ENCODE data around the gene TP53TG3.
"Not testable (repeated sequence)": the region's sequence is repeated elsewhere in the genome, so short reads cannot be mapped to it uniquely, and the experiment has no call there.

The TP53TG3 gene, protein sequence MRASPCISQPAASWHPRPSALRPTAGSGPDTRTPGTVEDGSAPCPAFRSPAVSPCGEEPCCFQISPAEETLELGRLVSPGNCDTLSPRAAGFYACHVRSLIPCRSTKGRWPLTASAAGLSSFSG

DNA sequence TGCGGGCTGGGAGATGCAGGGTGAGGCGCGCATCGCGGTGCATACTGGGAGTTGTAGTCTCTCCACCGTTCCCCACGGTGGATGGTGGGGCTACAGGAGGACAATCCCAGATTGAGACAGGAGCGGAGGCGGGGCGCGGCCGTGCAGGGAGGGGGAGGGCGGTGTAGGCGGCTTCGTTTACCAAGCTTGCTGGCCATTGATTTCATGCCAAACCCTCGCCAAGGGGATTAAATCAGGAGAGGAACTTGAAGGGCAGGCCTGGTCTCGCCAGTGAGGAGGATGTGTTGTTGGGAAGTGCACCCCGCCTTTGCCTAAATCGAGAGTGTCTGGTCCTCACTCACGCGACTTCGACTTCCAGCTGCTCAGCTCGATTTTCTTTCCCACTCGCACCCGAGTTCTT is at the start of gene TP53TG3:
TP53TG3 (minus strand) TSS at position 101 of the 400 bp plus-strand sequence; CDS start at position 33, 68 bp downstream.
- not testable (repeated sequence) for DNase-seq

DNA sequence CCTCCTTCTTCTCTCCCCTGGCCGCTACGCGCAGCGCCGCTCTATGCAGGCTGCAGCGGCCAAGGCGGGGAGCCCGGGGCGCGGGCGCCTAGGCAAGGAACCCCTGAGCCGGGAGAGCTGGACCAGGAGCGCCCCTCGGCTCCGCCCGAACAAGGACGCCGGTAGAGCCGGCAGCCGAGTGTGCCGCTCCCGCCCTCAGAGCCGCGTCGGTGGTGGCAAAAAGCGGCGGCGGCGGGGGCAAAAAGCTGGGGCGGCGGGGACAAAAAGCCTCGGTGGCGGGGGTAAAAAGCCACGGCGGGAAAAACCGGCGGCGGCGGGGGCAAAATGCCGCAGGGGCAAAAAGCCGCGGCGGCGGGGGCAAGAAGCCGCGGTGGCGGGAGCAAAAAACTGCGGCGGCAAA is 25.1 kb downstream of the TP53TG3 start:
- DNase-seq, result not testable (repeated sequence)

DNA sequence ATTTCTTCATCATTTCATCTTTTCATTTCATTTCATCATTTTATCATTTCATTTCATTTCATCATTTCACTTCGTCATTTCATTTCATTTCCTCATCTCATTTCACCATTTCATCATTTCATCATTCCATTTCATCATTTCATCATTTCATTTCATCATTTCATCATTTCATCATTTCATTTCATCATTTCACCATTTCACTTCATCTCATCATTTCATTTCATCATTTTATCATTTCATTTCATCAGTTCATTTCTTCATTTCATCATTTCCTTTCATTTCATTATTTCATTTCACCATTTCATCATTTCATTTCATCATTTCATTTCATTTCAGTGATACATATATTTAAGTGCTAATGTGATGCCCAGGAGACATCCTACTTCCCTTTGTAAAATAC is 28.4 kb downstream of the TP53TG3 start:
- not testable (repeated sequence) for DNase-seq

DNA sequence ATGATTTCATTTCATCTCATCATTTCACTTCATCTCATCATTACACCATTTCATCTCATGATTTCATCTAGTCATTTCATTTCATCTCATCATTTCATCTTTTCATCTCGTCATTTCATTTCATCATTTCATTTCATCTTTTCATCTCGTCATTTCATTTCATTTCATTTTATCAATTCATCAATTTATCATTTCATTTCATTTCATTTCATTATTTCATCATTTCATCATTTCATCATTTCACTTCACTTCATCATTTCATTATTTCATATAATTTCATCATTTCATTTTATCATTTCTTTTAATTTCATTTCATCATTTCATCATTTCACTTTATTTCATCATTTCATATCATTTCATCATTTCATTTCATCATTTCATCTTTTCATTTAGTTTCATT is 29.2 kb downstream of the TP53TG3 start:
- DNase-seq, result not testable (repeated sequence)

DNA sequence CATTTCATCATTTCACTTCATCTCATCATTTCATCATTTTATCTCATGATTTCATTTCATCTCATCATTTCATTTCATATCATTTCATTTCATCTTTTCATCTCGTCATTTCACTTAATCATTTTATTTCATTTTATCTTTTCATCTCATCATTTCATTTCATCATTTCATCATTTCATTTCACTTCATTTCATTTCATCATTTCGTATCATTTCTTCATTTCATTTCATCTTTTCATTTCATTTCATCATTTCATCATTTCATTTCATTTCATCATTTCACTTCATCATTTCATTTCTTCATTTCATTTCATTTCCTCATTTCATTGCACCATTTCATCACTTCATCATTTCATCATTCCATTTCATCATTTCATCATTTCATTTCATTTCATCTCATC is 29.8 kb downstream of the TP53TG3 start:
- DNase-seq, result not testable (repeated sequence)

DNA sequence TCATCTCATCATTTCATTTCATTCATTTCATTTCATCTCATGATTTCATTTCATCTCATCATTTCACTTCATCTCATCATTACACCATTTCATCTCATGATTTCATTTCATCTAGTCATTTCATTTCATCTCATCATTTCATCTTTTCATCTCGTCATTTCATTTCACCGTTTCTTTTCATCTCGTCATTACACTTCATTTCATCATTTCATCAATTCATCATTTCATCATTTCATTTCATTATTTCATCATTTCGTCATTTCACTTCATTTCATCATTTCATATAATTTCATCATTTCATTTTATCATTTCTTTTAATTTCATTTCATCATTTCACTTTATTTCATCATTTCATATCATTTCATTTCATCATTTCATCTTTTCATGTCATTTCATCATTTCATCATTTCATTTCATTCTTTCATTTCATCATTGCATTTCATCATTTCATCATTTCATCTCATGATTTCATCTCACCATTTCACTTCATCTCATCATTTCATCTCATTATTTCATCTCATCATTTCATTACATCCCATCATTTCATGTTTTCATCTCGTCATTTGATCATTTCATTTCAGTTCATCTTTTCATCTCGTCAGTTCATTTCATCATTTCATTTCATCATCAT is 30.6 kb downstream of the TP53TG3 start:
- DNase-seq, result not testable (repeated sequence)

DNA sequence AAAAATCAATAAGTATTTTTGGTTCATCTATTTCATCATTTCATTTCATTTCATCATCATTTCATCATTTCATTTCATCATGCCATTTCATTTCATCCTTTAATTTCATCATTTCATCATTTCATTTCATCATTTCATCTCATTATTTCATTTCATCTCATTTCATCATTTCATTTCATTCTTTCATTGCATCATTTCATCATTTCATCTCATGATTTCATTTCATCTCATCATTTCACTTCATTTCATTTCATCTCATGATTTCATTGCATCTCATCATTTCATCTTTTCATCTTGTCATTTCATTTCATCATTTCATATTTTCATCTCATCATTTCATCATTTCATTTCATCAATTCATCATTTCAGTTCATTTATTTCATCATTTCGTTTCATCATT is 31.2 kb downstream of the TP53TG3 start:
- not testable (repeated sequence) for DNase-seq

DNA sequence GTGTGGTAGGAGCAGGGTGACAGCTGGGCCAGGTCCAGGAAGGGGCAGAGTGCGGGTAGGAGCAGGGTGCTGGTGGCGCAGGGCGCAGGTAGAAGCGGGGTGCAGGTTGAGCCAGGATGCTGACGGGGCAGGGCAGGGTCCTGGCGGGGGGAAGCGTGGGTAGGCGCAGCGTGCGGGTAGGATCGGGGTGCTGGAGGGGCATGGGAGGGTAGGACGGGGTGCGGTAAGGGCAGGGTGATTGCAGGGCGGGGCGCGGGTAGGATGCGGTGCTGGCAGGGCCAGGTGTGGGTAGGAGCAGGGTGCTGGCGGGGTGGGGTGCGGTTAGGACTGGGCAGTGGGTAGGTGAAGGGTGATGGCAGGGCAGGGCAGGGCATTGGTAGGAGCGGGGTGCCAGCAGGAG is 38.4 kb downstream of the TP53TG3 start:
- DNase-seq, result not testable (repeated sequence)

DNA sequence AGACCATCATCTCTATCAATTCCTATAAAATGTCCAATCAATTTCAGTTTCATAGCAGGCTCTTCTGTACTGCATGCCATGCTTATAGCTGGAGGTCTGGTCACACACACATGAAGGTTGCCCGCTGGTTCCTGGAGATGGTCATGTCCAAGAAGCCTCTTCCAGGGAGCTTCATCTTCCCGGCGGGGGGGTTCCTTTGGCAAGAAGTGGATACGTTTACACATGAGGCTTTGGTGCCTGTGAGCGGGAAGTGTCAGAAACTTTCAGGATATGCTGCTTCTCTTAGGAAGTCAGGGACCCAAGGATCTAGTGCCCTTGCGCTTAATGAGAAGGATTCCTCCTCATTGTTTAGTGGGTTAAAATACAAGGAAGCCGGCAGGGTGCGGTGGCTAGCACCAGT is 43.9 kb downstream of the TP53TG3 start:
- not testable (repeated sequence) for DNase-seq

All from NCI-H2171 (cell line).